ENCODE data around the gene TVP23A.
"Not testable (repeated sequence)": the region's sequence is repeated elsewhere in the genome, so short reads cannot be mapped to it uniquely, and the experiment has no call there.

TVP23A gene

DNA sequence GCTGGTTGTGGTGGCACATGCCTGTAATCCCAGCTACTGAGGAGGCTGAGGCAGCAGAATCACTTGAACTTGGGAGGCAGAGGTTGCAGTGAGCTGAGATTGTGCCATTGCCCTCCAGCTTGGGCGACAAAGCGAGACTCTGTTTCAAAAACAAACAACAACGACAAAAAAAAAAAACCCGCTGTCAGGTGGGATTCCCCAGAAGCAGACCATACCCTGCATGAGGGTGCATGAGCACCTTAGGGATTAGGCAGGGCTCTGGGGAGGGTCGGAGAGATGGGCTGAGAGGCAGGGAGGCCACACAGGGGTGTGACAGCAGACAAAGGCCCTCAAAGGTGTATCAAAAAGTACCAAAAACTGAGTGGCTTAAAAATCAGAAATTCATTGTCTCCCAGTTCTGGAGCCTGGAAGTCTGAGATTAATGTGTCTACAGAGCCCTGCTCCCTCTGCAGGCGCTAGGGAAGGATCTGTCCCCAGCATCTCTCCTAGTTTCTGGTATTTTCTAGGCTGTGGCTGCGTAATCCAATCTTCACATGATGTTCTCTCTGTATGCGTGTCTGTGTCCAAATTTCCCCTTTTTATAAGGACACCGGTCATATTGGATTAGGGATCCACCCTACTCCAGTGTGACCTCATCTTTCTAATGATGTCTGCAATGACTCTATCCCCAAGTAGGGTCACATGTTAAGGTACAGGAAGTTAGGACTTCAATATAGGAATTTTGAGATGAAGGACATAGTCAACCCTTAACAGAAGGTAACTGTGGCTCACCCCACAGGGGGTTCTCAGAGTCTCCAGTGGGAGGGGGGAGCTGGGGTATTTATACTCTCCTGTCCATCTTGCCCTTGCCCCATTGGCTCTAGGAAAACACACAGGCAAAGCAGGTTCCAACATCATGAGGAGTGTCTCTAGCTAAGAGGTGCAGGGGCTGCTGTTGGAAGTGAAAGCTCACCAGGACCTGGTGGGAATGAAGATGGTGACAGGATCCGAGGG lies 13.6 kb upstream of the TVP23A start:
- Histone ChIP-seq H3K27me3 (ENCODE audit: insufficient read depth, poor library complexity, severe bottlenecking) (no peaks in the 10 kb centered on the region), H3K9me3 (ENCODE audit: severe bottlenecking) (no peaks in the 10 kb centered on the region), H3K4me1 (ENCODE audit: insufficient read depth, poor library complexity, severe bottlenecking) (peaks cover 11% of the 10 kb centered on the region), H3K4me3 (ENCODE audit: severe bottlenecking) (no peak overlapping the region), H3K27ac (ENCODE audit: poor library complexity, severe bottlenecking) (no peak overlapping the region), H3K36me3 (ENCODE audit: low read depth) (no peaks in the 10 kb centered on the region)
- TF ChIP-seq, protein P1, sequence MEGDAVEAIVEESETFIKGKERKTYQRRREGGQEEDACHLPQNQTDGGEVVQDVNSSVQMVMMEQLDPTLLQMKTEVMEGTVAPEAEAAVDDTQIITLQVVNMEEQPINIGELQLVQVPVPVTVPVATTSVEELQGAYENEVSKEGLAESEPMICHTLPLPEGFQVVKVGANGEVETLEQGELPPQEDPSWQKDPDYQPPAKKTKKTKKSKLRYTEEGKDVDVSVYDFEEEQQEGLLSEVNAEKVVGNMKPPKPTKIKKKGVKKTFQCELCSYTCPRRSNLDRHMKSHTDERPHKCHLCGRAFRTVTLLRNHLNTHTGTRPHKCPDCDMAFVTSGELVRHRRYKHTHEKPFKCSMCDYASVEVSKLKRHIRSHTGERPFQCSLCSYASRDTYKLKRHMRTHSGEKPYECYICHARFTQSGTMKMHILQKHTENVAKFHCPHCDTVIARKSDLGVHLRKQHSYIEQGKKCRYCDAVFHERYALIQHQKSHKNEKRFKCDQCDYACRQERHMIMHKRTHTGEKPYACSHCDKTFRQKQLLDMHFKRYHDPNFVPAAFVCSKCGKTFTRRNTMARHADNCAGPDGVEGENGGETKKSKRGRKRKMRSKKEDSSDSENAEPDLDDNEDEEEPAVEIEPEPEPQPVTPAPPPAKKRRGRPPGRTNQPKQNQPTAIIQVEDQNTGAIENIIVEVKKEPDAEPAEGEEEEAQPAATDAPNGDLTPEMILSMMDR (IDR thresholded peaks at IDR 0.05; ENCODE audit: poor library complexity, severe bottlenecking) = no peak
- DNase-seq (ENCODE audit: low spot score) (no peak), ATAC-seq (ENCODE audit: low read depth) (no peak)

DNA sequence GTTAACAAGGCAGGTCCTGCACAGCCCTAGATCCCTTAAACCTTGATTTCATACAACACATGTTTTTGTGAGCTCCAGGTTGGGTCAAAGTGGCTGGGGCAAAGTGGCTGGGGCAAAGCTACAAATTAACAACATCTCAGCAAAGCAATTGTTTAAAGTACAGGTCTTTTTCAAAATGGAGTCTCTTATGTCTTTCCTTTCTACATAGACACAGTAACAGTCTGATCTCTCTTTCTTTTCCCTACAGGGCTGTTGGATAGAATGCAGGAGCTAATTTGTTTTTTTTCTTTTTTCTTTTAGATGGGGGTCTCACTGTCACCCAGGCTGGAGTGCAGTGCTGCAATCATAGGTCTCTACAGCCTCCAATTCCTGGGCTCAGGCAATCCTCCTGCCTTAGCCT lies 11.6 kb upstream of the TVP23A start:
- H3K27ac ChIP-seq (ENCODE audit: poor library complexity, severe bottlenecking); DNase-seq (ENCODE audit: low spot score); H3K36me3 ChIP-seq (ENCODE audit: low read depth); H3K4me3 ChIP-seq (ENCODE audit: severe bottlenecking); ATAC-seq (ENCODE audit: low read depth); H3K9me3 ChIP-seq (ENCODE audit: severe bottlenecking); H3K27me3 ChIP-seq (ENCODE audit: insufficient read depth, poor library complexity, severe bottlenecking): not testable (repeated sequence)
- H3K4me1 ChIP-seq (ENCODE audit: insufficient read depth, poor library complexity, severe bottlenecking) = peaks cover 11% of the 10 kb centered on the region

GRCh38 chr16:10829390-10830098 lies 10.9 kb upstream of the TVP23A start:
- H3K4me1 ChIP-seq (ENCODE audit: insufficient read depth, poor library complexity, severe bottlenecking) = peaks cover 11% of the 10 kb centered on the region
- ATAC-seq (ENCODE audit: low read depth); H3K36me3 ChIP-seq (ENCODE audit: low read depth); DNase-seq (ENCODE audit: low spot score); H3K27ac ChIP-seq (ENCODE audit: poor library complexity, severe bottlenecking); H3K9me3 ChIP-seq (ENCODE audit: severe bottlenecking); H3K4me3 ChIP-seq (ENCODE audit: severe bottlenecking); H3K27me3 ChIP-seq (ENCODE audit: insufficient read depth, poor library complexity, severe bottlenecking): not testable (repeated sequence)

- DNase-seq (ENCODE audit: low spot score) (no peak), ATAC-seq (ENCODE audit: low read depth) (peak; percentile 76)
- H3K4me3 ChIP-seq (ENCODE audit: severe bottlenecking) = no peak overlapping the region
- no peaks in the 10 kb centered on the region for H3K9me3 ChIP-seq (ENCODE audit: severe bottlenecking)
- no peak overlapping the region for H3K27ac ChIP-seq (ENCODE audit: poor library complexity, severe bottlenecking)
- H3K4me1 ChIP-seq (ENCODE audit: insufficient read depth, poor library complexity, severe bottlenecking) = peaks cover 11% of the 10 kb centered on the region
- TF ChIP-seq, protein P1 (IDR thresholded peaks at IDR 0.05; ENCODE audit: poor library complexity, severe bottlenecking) = no peak
- no peaks in the 10 kb centered on the region for H3K36me3 ChIP-seq (ENCODE audit: low read depth)
- no peaks in the 10 kb centered on the region for H3K27me3 ChIP-seq (ENCODE audit: insufficient read depth, poor library complexity, severe bottlenecking)
Observed at GRCh38 chr16:10828851-10829366, 10.3 kb upstream of the TVP23A start.

- TF ChIP-seq, protein P1 (IDR thresholded peaks at IDR 0.05; ENCODE audit: poor library complexity, severe bottlenecking) = no peak
- DNase-seq (ENCODE audit: low spot score) (no peak), ATAC-seq (ENCODE audit: low read depth) (peak; percentile 37; the same call in 2 of the 3 replicates)
- no peak overlapping the region for H3K4me3 ChIP-seq (ENCODE audit: severe bottlenecking)
- H3K4me1 ChIP-seq (ENCODE audit: insufficient read depth, poor library complexity, severe bottlenecking) = peaks cover 11% of the 10 kb centered on the region
- H3K27ac ChIP-seq (ENCODE audit: poor library complexity, severe bottlenecking) = no peak overlapping the region
- H3K9me3 ChIP-seq (ENCODE audit: severe bottlenecking) = no peaks in the 10 kb centered on the region
- H3K27me3 ChIP-seq (ENCODE audit: insufficient read depth, poor library complexity, severe bottlenecking) = no peaks in the 10 kb centered on the region
- H3K36me3 ChIP-seq (ENCODE audit: low read depth) = no peaks in the 10 kb centered on the region
Observed at GRCh38 chr16:10827691-10828341, 9.2 kb upstream of the TVP23A start.
